HL-60 (cell line): ENCODE results near the gene TGFB1I1.

Experiments used
- CTCF ChIP-seq: IDR thresholded peaks from one replicate; pipeline ENCODE4 v1.5.1; 2011; ENCODE audit warnings: low read length, control low read depth, inconsistent platforms; ENCODE audit not compliant: insufficient read depth
- GABPA ChIP-seq: IDR thresholded peaks from 2 replicates; pipeline ENCODE4 v1.6.1; 2012; ENCODE audit warnings: low read depth
- POLR2AphosphoS5 ChIP-seq: IDR thresholded peaks from 2 replicates; pipeline ENCODE4 v1.6.1; 2012; ENCODE audit warnings: low read depth

- TF ChIP-seq CTCF (no peak), POLR2AphosphoS5 (no peak), GABPA (no peak)
Observed at GRCh38 chr16:31502981-31503380, 31.0 kb downstream of the TGFB1I1 start.
